ENCODE measurements around the gene L3MBTL3.

L3MBTL3 gene

DNA sequence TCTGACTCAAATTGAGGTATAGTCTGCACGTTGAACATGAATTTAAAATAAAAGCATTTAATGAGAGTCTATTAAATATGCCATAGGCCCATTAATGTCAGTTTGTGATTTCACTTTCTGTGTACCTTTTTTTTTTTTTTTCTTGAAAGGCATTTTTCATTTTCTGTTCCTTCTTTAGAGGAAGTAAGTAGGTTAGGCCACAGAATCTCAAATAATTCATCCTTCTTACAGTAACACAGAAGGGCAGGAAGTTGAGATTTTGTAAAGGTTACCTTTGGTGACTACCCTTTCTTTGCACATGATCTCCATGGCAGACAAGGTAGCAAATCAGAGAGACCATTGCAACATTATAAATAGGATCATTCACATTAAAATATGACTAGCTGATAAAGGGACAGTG is 9.6 kb downstream of the L3MBTL3 start:
- no peak for DNase-seq

DNA sequence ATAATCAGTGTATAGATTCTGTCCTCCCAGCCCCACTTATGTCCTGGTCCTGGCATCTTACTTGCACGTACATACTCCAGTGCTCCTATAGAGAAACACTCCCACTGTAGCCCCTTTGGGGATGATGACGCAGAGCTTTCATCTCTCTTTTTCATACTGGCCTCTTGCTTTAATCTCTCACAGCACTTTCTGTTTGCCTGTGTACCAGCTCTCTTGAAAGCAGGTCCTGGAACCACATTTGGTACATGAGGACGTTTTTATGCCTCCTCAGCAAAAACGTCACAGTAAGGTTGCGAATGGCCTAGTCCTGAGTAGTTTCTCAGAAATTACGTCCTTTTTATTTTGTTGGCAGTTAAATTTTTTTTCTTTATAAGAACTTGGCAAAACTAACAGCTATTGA is 10.8 kb downstream of the L3MBTL3 start:
- no peak for DNase-seq

DNA sequence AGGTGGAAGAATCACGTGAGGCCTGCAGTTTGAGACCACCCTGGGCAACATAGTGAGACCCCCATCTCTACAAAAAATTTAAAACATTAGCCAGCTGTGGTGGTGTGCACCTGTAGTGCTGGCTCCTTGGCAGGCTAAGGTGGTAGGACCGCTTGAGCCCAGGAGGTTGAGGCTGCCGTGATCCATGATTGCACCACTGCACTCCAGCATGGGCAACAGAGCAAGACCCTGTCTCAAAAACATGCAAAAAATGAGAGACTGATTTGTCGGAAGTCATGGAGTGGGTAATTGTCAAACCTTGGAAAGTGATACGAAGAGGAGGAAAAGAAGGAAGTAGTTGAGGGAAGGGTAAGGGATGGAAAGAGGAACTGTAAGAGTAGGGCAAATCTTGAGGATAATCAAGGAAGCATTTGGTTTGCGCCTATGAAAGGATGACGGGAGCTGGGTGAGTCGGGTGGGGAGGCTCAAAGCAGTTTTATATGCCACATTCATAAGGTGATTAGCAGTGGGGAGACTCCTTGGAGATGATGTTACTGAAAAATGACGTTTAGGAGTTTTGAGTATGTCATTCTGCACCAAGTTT is 14.5 kb downstream of the L3MBTL3 start:
- DNase-seq = no peak

DNA sequence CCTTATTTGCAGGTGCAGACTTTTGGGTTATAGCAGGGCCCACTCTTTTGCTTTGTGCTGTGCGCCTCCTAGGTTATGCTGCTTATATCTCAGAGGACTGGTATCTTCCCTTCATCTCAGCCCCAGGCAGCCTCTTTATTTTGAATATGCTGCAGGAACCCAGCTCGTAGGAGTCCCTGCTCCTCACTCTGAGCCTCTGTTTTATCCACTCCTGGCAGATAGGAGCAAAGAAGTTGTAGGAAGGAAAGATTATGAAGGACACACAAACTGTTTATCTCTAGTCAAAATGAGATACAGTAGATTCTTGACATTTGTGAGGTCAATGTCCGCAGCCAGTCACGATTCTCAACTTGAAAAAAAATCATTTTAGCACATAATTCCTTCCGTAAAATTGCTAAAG is 15.6 kb downstream of the L3MBTL3 start:
- DNase-seq = peak; percentile 35

DNA sequence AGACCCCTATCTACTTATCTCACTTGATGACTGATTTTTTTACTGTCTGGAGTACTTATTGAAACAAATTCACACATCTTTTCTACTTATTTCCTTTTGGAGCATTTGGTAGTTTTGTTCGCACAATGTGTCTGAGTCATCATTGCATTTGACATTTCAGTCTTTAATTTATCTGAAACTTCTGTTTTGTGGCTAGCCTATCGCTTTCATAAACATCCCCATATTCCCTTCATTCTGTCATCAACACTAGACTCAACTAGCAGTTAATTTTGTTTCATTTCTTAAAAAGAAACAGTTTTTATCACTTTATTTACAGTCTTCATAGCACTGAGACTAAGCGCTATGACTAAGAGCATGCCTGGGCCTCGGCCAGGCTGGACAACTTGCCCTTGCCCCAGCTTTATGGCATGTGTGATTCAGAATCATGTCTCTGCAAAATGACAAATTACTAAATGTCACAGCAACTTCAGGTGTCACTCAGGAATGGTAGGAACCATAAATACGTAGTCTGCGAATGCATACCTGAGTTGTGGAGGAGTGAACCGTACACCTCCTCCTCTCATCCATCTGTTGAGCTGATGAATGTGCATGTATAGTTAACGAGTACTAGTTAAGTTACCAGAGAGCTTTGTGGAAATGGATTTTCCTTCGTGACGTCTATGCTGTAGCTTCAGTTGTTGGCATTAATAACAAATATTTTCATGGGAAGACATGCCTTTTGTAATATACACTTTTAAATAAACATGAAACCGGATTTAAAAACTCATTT is 16.2 kb downstream of the L3MBTL3 start:
- peak; percentile 72 for DNase-seq

DNA sequence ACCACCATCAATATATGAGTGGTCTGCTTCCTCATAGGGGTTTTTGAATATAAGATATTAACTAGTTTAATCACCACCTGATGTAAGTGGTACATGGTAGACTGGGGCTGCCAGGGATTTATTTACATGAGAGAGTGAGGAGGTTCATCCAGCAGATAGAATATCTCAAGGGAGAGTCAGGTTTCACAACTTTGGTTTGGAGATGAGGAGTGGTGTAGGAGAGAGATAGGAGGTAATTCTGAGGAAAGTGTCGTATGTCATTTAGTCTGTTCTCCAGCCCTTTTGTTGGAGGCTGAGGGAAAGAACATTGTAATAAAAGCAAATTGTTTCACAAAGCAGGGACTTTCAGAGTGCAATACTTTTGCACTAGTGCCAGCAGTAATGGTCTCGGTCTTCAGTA is 16.8 kb downstream of the L3MBTL3 start:
- DNase-seq = peak; percentile 53

DNA sequence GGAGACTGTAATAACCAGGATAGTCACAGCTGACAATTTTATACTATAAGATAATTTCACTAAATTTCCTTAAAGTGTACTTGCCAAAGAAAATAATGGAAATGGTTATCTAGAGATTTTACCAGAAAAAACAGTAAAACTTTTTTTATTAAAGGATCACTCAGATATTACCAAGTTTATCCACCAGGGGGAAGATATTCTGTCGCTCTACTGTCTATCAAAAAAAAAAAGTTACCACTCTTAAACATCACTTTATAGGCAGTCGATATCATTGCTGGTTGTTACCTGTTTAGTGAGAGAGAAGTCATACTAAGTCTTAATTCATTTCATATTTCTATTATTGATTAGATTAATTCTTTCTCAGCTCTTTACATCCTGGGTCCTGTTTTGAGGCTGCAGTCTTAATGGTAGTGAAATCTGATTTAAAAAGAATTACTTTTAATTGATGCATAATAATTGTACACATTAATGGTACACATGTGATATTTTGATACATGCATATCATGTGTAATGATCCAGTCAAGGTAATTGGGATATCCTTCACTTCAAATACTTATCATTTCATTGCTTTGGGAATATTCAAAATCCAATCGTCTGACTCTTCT is 18.9 kb downstream of the L3MBTL3 start:
- DNase-seq = no peak

DNA sequence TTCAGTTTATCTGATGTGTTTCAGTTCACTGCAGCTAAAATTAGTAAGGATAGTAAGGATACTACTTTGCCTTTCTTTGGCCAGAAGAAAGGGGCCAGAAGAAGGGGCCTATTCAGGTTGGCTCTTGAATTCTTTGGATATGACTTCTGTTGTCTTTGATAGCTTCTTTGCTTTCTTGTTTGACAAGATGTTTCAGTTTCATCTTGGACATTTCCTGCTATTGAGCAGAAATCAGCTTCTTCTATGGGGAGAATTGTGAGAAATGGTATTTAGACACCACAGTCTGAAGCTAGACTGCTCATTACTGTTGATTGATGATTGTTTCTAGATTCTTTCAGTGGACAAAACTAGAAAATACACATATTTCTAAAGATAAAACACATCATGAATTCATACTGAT is 23.2 kb downstream of the L3MBTL3 start:
- no peak for DNase-seq

DNA sequence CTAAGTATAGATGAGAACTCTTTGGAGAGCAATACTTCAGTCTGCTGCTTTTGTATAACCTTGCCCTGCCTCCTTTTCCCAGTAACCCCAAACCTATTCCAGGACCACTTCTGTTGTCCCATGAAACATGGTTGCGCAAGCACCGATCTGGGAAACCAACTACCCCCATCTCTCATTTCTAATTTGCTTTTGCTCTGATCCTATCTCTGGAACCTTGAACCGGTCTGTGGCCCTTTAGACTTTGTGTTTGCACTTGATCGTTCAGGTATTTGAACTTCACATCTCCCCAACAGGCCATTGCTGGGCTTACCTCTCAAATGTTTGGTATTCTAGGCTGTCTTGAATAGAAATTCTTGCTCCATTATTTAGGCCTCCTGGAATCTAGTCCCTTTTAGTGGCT is 25.0 kb downstream of the L3MBTL3 start:
- no peak for DNase-seq

DNA sequence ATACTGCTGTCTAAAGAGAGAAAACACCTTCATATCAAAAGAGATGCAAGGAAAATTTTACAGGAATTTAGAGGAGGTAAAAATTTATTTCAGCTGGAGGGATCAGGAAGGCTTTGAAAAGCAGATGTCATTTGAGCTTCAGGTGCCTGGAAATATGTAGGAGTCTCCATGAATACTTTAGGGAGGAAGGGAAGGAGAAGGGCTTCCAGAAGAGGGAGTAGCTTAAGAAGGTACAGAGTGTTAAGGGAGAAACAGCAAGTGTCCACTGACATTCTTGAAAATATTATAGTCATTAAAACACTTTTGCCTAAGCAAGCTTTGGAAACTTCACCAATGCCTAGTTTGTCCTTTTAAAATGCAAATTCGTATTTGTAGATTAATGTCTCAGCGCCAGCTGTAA is 27.2 kb downstream of the L3MBTL3 start:
- no peak for DNase-seq

DNA sequence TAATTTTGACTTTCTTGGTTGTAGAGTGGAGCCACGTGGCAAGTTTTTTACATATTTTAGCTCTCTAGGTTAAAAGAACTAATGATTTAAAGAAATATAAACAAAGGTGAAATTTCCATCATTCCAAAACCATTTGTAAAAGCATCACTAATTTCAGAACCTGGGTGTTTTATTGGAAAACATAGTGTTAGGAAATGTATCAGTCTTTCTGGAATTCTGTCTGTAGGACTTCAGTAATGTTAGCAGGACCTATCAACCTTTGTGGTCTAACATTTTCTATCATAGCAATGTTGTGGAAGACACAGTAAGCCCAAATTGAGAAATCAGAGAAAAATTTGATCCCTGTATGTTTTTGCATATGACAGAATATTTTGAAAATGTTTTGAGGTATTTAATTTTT is 28.3 kb downstream of the L3MBTL3 start:
- no peak for DNase-seq

DNA sequence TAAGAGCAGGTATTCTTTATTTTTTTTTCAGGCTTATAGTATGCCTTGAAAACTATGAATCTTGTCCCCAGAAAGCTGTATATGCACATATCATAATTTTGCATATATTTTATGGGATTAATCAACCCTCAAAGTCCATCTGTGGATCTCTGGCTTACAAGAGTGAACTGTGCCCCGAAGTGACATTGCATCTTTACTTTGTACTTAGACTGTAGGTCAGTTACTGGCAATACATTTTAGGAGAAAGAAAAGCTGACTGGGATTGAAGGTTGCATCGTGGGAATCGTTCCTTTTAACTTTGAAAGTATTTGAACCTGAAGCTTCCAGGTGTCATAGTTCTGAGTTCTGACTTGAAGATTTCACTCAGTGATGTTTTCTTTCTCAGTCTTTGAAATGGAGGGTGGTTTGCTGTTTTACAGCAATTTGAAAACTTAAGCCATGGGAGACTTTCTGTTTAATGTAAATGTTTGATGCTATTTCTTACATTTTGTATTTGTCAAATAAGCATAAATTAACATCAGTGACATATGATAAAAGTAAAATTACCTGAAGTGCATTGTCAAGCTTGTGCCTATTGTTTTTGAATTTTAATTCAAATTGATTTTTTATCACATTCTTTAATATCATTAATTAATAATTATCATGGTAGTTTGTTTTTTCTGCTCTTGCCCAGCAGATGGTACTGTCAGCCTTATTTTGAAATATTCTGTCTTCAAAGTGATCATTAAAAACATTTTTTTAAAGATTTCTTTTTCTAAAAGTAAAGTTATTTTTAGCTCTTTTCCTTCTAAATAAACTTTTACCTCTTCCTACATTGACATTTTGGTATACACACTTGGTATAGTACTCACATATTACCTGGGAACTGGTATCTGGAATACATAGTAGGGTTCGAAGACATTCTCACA is 29.0 kb downstream of the L3MBTL3 start:
- DNase-seq = no peak

DNA sequence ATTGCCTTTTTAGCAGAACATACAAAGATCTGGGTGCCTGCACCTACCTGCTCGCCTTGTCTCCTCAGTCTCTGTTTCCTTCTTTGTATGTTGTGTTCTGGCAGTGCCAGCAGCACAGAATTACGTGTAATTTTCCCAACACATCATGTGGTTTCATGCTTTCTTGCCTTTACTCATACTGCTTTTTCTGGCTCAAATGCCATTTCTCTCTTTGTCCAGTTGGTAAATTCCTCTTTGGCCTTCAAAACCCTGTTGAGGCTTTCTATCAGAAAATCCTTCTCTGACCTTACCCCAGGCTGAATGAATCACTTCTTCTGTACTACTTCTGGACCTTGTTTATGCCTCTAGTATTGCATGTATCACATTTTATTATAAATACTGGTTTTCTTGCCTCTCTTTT is 31.8 kb downstream of the L3MBTL3 start:
- DNase-seq = no peak

DNA sequence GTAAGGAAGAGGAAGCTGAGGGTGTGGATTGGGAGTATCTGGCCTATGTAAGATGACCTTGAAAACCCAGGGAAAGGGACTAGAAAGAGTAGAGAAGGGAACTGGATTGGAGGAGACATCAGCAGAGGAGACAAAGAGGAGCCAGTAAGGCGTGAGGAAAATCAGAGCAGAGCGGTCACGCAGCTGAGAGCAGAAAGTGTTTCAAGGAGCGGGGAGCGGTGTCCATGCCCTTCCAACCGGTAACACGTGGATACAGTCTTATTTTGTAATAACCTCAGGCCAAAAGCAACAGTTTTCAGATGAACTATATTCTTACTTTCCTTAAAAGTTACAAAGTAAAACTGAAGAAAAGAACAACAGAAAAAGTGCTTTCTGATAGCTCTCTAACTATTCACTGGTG is 36.3 kb downstream of the L3MBTL3 start:
- DNase-seq = no peak

DNA sequence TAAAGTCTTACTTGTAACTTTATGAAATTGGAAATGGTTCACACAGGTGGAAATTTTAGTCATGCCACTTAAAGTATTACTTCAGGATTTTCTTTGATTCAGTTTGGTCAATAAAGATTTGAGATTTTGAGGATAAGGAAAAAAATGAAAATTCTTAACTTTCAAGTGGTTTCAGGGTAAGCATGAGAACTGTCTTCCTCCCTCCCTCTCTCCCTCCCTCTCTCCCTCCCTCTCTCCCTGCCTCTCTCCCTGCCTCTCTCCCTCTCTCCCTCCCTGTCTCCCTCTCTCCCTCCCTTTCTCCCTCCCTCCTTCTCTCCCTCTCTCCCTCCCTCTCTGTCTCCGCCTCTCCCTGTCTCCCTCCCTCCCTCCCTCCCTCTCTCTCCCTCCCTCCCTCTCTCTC is 36.9 kb downstream of the L3MBTL3 start:
- no peak for DNase-seq

DNA sequence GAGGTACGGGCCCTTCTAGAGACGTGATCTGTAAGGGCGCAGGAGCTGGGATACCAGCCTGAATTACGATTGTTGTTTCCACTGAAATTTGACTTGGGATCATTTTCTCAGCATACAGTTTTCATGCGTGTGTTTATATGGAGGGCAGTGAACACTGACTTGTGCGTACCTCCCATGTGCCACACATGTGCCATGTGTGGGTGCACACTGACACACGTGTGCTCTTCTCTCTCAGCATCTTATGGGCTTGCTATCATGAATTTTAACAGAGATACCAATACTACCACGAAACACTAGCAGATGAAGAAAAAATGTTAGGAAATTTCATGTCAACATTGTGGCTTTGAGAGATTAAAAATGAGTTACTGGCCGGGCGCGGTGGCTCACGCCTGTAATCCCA is 39.1 kb downstream of the L3MBTL3 start:
- DNase-seq = no peak

DNA sequence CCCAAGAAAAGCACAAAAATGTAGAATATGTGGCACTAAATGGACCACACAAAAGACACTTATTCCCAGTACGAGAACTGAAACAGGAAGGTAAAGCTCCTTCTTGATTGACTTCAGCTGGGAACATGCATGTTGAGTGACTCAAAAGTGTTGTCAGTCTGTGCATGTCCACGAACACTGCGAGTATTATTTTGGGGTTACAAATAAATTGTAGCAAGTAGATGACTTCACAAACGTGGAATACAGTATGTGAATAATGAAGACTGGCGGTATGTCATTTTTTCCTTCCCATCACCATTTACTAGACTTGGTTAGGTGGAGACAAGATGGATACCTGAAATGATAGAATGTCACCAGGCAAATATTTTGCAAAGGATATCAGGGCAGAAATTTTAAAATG is 45.4 kb downstream of the L3MBTL3 start:
- DNase-seq = no peak

DNA sequence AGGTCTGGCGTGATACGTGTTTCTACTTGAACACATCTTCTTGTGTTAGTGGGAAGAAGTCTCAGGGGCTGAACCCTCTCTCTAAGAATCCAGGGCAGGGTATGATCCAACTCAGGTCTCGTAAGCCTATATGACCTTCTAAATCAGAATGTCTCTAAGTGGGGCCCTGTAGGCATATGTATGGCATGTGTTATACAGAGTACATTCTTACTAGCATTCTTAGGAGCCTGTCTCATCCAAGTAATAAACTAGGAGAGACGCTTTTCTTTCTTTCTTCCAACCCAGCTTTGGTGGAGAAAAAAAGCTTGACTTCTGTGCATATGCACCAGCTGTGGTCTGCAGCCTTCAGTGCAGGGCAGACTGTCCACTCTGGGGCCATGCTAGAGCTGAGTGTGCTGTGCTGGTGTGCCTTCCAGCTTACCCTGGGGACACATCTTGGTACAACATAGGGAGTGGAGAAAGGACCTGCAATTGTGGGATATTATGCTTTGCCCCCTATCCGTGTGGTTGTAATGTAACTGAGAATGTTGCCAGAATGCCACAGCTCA is 47.3 kb downstream of the L3MBTL3 start:
- DNase-seq = no peak

DNA sequence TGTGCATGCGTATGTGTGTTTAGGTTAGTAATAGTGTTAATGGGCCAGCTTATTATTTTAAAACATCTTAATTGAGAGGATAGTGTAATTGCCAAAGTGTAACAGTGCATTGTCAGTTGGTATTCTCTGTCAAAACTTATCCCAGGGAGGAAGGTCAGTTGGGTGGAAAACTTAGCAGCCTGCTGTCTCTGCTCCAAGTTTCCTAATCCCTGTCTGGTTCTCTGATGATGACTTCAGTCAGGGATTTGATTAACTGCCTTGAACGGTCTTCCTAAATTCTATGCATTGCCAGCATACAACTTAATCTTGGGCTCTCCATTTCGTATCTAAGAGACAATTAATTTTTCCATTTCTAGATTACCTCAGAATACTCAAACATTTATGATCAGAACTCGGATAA is 51.1 kb downstream of the L3MBTL3 start:
- DNase-seq = no peak

DNA sequence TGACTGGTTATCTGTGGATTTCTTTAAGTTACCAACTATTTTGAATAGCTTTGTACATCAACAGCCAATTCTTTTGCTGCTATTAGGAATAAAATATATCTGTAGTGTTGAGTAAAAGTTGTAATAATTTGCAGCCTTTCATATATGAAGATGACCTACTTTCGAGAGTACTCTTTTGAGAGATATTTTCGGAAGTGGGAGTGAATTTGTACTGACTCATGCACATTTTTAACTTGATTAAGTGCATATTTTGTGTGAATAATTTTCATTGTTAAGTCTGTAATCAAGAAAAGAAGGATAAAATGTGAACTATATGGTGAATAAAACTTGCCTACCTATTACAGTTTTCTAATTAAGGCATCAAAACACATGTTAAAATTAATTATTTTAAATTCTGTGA is 51.9 kb downstream of the L3MBTL3 start:
- no peak for DNase-seq

DNA sequence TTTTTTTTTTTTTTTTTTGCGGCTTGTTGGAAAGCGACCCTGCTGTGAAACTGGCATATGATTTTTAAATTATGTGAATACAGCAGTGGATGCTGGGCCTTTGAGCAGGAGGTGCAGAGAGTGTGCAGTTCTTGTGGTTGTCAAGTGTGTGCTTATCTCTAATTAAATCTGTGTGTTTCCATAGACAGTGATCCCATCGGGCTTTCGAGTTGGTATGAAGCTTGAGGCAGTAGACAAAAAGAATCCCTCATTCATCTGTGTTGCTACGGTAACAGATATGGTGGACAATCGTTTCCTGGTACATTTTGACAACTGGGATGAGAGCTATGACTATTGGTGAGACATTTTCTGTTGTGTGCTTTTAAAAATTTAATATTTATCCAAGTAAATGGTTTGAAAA is 52.4 kb downstream of the L3MBTL3 start:
- no peak for DNase-seq

DNA sequence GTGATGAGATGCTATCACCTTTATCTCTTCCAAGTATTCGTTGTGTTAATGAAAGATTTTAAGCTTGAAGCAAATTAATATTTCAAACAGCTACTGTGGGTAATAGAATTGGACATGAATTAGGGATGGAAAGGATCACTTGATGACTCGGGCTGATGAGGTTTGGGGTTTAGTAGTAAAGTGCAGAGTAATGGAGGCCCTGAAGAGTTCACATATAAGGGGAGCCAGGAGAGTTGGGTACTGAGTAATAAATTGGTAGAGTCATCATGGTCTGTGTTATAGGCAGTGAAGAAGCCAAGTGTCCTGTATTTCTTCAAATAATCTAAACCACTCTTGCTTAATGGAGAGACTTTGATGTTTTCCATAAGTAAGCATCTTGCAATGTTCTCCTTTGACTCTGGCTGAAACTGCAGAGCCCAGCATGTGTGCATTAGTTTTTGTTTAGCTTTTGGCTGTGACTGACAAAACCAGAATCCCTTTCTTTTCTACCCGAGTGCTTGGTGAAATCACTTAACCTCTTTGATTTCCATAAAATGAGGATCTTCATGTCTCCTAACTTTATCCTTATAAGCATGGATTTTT is 57.6 kb downstream of the L3MBTL3 start:
- no peak for DNase-seq

DNA sequence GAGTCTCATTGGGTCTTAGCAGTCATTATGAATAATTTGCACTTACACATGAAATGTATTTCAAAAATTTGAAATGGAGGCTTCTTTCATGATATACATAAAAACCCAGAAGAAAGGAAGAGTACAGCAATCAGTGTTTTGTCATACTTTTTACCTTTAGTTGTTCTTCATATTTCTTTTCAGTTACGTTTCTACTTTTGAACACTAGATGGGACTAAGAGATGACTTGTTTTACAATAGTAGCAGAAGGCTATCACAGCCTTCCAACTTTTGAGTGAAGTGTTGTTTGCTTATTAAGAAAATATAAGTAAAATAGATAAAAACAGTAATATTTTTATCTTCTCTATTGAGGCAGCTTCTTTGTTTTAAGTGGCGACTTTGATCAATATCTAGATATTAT is 58.1 kb downstream of the L3MBTL3 start:
- no peak for DNase-seq
